ENCODE results near the gene RAPGEF3. TPM values are rescaled to one million over a fixed set of nuclear protein-coding genes. Genes with fewer than 3 reads are reported as not detected.

Gene RAPGEF3
- total RNA-seq, 1 donor from 2014 or later: 1.2 TPM

- TF ChIP-seq CTCF (IDR thresholded peaks at IDR 0.05): peak; percentile 88
- peaks cover 24% of the 10 kb centered on the region for H3K4me1 Mint-ChIP-seq (ENCODE audit: unreplicated experiment)
- no peaks in the 10 kb centered on the region for H3K9me3 Mint-ChIP-seq (ENCODE audit: unreplicated experiment)
- peak; percentile 85 for DNase-seq (ENCODE audit: extremely low spot score, unreplicated experiment)
- no peaks in the 10 kb centered on the region for H3K27me3 Mint-ChIP-seq (ENCODE audit: unreplicated experiment)
- no peak overlapping the region for H3K27ac Mint-ChIP-seq (ENCODE audit: unreplicated experiment)
- no peak overlapping the region for H3K4me3 Mint-ChIP-seq (ENCODE audit: unreplicated experiment)
- H3K36me3 Mint-ChIP-seq (ENCODE audit: unreplicated experiment): peaks cover 1% of the 10 kb centered on the region
These were observed 43.2 kb downstream of the RAPGEF3 start for GRCh38 chr12:47715393-47715876.

GRCh38 chr12:47714826-47715386 lies 43.8 kb downstream of the RAPGEF3 start:
- no peak for DNase-seq (ENCODE audit: extremely low spot score, unreplicated experiment)
- no peak overlapping the region for H3K4me3 Mint-ChIP-seq (ENCODE audit: unreplicated experiment)
- H3K4me1 Mint-ChIP-seq (ENCODE audit: unreplicated experiment): peaks cover 24% of the 10 kb centered on the region
- H3K27ac Mint-ChIP-seq (ENCODE audit: unreplicated experiment): no peak overlapping the region
- peaks cover under 1% of the 10 kb centered on the region for H3K36me3 Mint-ChIP-seq (ENCODE audit: unreplicated experiment)
- TF ChIP-seq CTCF (IDR thresholded peaks at IDR 0.05): no peak
- H3K27me3 Mint-ChIP-seq (ENCODE audit: unreplicated experiment): no peaks in the 10 kb centered on the region
- no peaks in the 10 kb centered on the region for H3K9me3 Mint-ChIP-seq (ENCODE audit: unreplicated experiment)

GRCh38 chr12:47712171-47712570 lies 46.5 kb downstream of the RAPGEF3 start:
- DNase-seq (ENCODE audit: extremely low spot score, unreplicated experiment): no peak
- H3K27ac Mint-ChIP-seq (ENCODE audit: unreplicated experiment): no peak overlapping the region
- no peak overlapping the region for H3K4me3 Mint-ChIP-seq (ENCODE audit: unreplicated experiment)
- no peaks in the 10 kb centered on the region for H3K9me3 Mint-ChIP-seq (ENCODE audit: unreplicated experiment)
- TF ChIP-seq CTCF (IDR thresholded peaks at IDR 0.05): no peak
- no peaks in the 10 kb centered on the region for H3K27me3 Mint-ChIP-seq (ENCODE audit: unreplicated experiment)
- H3K4me1 Mint-ChIP-seq (ENCODE audit: unreplicated experiment): peaks cover 12% of the 10 kb centered on the region
- no peaks in the 10 kb centered on the region for H3K36me3 Mint-ChIP-seq (ENCODE audit: unreplicated experiment)

- Mint-ChIP-seq H3K36me3 (ENCODE audit: unreplicated experiment) (no peaks in the 10 kb centered on the region), H3K9me3 (ENCODE audit: unreplicated experiment) (no peaks in the 10 kb centered on the region), H3K27me3 (ENCODE audit: unreplicated experiment) (no peaks in the 10 kb centered on the region), H3K4me3 (ENCODE audit: unreplicated experiment) (no peak overlapping the region), H3K27ac (ENCODE audit: unreplicated experiment) (no peak overlapping the region), H3K4me1 (ENCODE audit: unreplicated experiment) (peaks cover 9% of the 10 kb centered on the region)
- peak; percentile 78 for DNase-seq (ENCODE audit: extremely low spot score, unreplicated experiment)
- no peak for TF ChIP-seq CTCF (IDR thresholded peaks at IDR 0.05)
These were observed 47.2 kb downstream of the RAPGEF3 start for GRCh38 chr12:47711448-47711847.

- H3K27ac Mint-ChIP-seq (ENCODE audit: unreplicated experiment): no peak overlapping the region
- H3K9me3 Mint-ChIP-seq (ENCODE audit: unreplicated experiment): no peaks in the 10 kb centered on the region
- no peak for DNase-seq (ENCODE audit: extremely low spot score, unreplicated experiment)
- no peak for TF ChIP-seq CTCF (IDR thresholded peaks at IDR 0.05)
- no peaks in the 10 kb centered on the region for H3K36me3 Mint-ChIP-seq (ENCODE audit: unreplicated experiment)
- peaks cover 11% of the 10 kb centered on the region for H3K4me1 Mint-ChIP-seq (ENCODE audit: unreplicated experiment)
- H3K27me3 Mint-ChIP-seq (ENCODE audit: unreplicated experiment): no peaks in the 10 kb centered on the region
- H3K4me3 Mint-ChIP-seq (ENCODE audit: unreplicated experiment): no peak overlapping the region
These were observed 48.4 kb downstream of the RAPGEF3 start for GRCh38 chr12:47710278-47710677.

Data from osteocyte (in vitro differentiated cells).